SK-N-SH treated with all-trans-retinoic acid at 6 μM for 48 hours (cell line): ENCODE measurements around the gene PFKL.

Experiments used
- ATAC-seq: fragments of 200-7000 bp; cut with Tn5 transposase; 3 replicates; pipeline ENCODE4 v1.9.1; 2020; ENCODE audit warnings: mild to moderate bottlenecking, moderate library complexity
- ARNTL ChIP-seq: fragments of 450-650 bp; formaldehyde crosslinking; IDR thresholded peaks from 2 replicates; pipeline ENCODE4 v1.5.0; 2020; ENCODE audit warnings: low read depth, mild to moderate bottlenecking, moderate library complexity, borderline replicate concordance
- CREB5 ChIP-seq: fragments of 250-450 bp; sonication (Bioruptor Pico); IDR thresholded peaks from 2 replicates; pipeline ENCODE4 v1.5.1; 2020; ENCODE audit warnings: low read depth, mild to moderate bottlenecking, moderate library complexity
- CSDC2 ChIP-seq: fragments of 250-450 bp; sonication (Bioruptor Pico); IDR thresholded peaks from 2 replicates; pipeline ENCODE4 v1.5.0; 2020; ENCODE audit warnings: mild to moderate bottlenecking, moderate library complexity
- CSRNP3 ChIP-seq: fragments of 250-450 bp; sonication (Bioruptor Pico); IDR thresholded peaks from 2 replicates; pipeline ENCODE4 v1.5.1; 2021; ENCODE audit warnings: mild to moderate bottlenecking, moderate library complexity
- GLIS3 ChIP-seq: fragments of 250-450 bp; sonication (Bioruptor Pico); IDR thresholded peaks from 2 replicates; pipeline ENCODE4 v1.5.0; 2020; ENCODE audit warnings: mild to moderate bottlenecking, moderate library complexity
- ISL1 ChIP-seq: fragments of 250-450 bp; sonication (Bioruptor Pico); IDR thresholded peaks from 2 replicates; pipeline ENCODE4 v2.1.2; 2022; ENCODE audit warnings: mild to moderate bottlenecking, moderate library complexity
- PATZ1 ChIP-seq: fragments of 250-450 bp; sonication (Bioruptor Pico); IDR thresholded peaks from 2 replicates; pipeline ENCODE4 v1.8.0; 2020; ENCODE audit warnings: mild to moderate bottlenecking, moderate library complexity, borderline replicate concordance
- PPARA ChIP-seq: fragments of 250-450 bp; sonication (Bioruptor Pico); IDR thresholded peaks from 2 replicates; pipeline ENCODE4 v1.5.0; 2020; ENCODE audit warnings: mild to moderate bottlenecking, borderline replicate concordance
- SNAI2 ChIP-seq: fragments of 250-450 bp; sonication (Bioruptor Pico); IDR thresholded peaks from 2 replicates; pipeline ENCODE4 v1.5.0; 2020; ENCODE audit warnings: mild to moderate bottlenecking, moderate library complexity
- TCF4 ChIP-seq: fragments of 250-450 bp; sonication (Bioruptor Pico); IDR thresholded peaks from 2 replicates; pipeline ENCODE4 v1.8.0; 2021; ENCODE audit warnings: mild to moderate bottlenecking, moderate library complexity, borderline replicate concordance
- TOX ChIP-seq: fragments of 250-450 bp; sonication (Bioruptor Pico); IDR thresholded peaks from 2 replicates; pipeline ENCODE4 v1.8.0; 2021; ENCODE audit warnings: mild to moderate bottlenecking, moderate library complexity, borderline replicate concordance
- ZC3H10 ChIP-seq: fragments of 250-450 bp; sonication (Bioruptor Pico); IDR thresholded peaks from 2 replicates; pipeline ENCODE4 v1.5.1; 2021; ENCODE audit warnings: mild to moderate bottlenecking, moderate library complexity
- ZFP3 ChIP-seq: fragments of 250-450 bp; sonication (Bioruptor Pico); IDR thresholded peaks from 2 replicates; pipeline ENCODE4 v1.5.0; 2020; ENCODE audit warnings: mild to moderate bottlenecking, moderate library complexity
- ZFP30 ChIP-seq: fragments of 450-650 bp; formaldehyde crosslinking; IDR thresholded peaks from 2 replicates; pipeline ENCODE4 v1.5.0; 2022; ENCODE audit warnings: mild to moderate bottlenecking, moderate library complexity
- ZNF70 ChIP-seq: fragments of 450-650 bp; formaldehyde crosslinking; IDR thresholded peaks from 2 replicates; pipeline ENCODE4 v1.5.0; 2020; ENCODE audit warnings: mild to moderate bottlenecking, moderate library complexity
- ZNF8 ChIP-seq: fragments of 450-650 bp; formaldehyde crosslinking; IDR thresholded peaks from 2 replicates; pipeline ENCODE4 v1.5.0; 2020; ENCODE audit warnings: mild to moderate bottlenecking, moderate library complexity
- TF ChIP-seq, protein P1 (sequence below): fragments of 250-450 bp; sonication (Bioruptor Pico); IDR thresholded peaks from 2 replicates; pipeline ENCODE4 v1.5.0; 2020; ENCODE audit warnings: mild to moderate bottlenecking, moderate library complexity
- TF ChIP-seq, protein P2 (sequence below): fragments of 250-450 bp; sonication (Bioruptor Pico); IDR thresholded peaks from 2 replicates; pipeline ENCODE4 v1.8.0; 2021; ENCODE audit warnings: low read depth, mild to moderate bottlenecking, moderate library complexity, borderline replicate concordance

The PFKL gene

DNA sequence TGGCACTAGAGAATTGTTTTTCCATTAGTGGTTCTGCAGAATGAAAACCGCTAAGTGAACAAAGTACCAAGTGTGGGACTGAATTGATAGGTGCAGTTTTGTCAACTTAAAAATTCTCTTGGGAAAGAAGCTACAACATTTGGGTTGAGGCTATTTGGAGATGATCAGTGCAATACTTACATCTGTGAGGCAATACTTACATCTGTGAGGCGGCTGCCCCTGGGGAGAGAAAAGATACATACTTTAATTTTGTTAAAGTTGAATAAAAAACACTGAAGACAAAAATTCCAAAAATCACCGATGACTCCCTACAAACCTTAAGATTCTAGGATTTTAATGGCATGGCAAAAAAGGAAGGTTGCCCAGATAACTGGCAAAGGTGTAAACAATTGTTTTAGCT is 37.6 kb downstream of the PFKL start:
- ATAC-seq, result no peak
- no peak for TF ChIP-seq ARNTL (CRISPR knock-in tag)

DNA sequence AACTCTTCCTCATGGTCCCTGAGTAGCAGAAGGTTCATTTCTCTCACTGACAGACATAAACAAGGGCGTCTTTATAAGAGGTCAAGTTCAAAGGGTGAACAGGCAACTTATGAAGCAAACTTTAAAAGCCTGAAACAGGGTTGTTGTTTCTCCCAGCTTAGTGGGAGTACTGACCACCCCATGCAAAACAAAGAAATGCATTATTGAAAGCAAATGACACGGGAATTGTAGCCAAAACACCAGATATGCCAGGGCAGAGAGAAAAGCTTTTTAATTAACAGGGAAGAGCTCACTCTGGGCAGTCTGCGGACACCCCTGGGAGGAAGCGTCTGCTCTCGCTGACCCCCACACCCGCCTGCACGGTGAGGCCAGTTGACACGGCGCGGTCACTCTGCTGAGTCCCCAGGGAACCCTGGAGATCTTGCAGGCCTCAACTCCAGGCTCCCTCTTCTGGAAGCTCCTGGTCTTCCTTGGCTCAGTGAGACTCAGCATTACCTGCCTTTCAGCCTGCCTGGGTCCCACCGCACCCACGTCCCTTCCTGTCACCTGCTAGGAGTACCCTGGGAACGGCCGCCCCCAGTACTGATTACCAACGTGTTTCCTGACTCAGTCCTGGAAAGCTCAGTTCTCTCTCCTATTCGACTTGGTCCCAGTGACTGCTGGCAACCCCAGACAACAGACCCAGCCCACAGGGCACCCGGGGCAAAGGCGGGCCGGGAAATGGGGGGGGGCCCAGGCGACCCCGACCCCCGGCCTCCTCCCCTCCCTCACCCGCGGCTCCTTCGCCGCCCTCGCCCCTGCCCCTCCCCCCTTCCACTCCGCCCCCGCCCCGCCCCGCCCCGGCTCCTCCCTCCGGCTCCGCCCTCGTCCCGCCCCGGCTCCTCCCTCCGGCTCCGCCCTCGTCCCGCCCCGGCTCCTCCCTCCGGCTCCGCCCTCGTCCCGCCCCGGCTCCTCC is 38.4 kb downstream of the PFKL start:
- peak; percentile 45 for ATAC-seq
- TF ChIP-seq CSRNP3 (CRISPR knock-in tag) (no peak), ZC3H10 (CRISPR knock-in tag) (no peak), PATZ1 (CRISPR knock-in tag) (no peak), ZFP3 (CRISPR knock-in tag) (no peak), SNAI2 (no peak), ZNF70 (CRISPR knock-in tag) (no peak), GLIS3 (CRISPR knock-in tag) (no peak), ZFP30 (CRISPR knock-in tag) (no peak), CREB5 (CRISPR knock-in tag) (no peak)
- TF ChIP-seq, protein P1, sequence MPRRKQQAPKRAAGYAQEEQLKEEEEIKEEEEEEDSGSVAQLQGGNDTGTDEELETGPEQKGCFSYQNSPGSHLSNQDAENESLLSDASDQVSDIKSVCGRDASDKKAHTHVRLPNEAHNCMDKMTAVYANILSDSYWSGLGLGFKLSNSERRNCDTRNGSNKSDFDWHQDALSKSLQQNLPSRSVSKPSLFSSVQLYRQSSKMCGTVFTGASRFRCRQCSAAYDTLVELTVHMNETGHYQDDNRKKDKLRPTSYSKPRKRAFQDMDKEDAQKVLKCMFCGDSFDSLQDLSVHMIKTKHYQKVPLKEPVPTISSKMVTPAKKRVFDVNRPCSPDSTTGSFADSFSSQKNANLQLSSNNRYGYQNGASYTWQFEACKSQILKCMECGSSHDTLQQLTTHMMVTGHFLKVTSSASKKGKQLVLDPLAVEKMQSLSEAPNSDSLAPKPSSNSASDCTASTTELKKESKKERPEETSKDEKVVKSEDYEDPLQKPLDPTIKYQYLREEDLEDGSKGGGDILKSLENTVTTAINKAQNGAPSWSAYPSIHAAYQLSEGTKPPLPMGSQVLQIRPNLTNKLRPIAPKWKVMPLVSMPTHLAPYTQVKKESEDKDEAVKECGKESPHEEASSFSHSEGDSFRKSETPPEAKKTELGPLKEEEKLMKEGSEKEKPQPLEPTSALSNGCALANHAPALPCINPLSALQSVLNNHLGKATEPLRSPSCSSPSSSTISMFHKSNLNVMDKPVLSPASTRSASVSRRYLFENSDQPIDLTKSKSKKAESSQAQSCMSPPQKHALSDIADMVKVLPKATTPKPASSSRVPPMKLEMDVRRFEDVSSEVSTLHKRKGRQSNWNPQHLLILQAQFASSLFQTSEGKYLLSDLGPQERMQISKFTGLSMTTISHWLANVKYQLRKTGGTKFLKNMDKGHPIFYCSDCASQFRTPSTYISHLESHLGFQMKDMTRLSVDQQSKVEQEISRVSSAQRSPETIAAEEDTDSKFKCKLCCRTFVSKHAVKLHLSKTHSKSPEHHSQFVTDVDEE (CRISPR knock-in tag), result no peak

DNA sequence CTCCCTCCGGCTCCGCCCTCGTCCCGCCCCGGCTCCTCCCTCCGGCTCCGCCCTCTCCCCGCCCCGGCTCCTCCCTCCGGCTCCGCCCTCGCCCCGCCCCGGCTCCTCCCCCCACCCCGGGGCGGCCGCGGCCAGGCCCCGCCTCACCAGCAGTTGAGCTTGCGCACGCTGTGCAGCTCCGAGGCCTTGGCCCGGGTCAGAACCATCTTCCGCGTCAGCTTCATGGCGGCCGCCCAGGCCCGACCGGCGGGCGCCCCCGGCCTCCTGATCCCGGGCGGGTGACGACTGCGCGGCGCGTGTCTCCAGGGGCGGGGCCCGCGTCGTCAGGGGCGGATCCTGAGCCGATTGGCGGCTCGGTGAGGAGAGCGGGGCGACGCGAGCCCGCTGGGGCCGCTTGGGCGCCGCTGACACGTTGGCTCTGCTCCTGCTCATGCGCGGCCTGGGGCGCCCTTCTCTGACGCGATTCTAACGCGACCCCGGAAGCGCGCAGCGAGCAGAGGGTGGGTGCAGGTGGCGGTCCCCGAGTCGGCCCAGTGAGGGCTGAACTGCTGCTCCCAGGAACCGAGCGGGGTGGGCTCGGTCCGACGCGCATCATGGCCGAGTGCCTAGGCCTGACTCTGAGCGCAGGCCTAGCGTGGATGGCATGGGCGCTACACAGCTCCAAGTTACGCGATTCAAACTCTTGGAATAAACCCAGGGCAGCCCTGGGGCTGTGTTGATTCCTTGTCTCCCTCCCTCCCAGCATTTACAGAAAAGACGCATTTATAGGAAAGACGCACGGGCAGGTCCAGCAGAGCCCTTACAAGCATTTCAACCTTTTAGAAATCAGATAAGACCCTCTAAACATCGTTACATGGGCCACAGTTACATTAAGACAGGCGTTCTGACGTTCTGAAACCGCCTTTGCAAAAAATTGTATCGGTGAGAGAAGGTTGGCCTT is 39.4 kb downstream of the PFKL start, which contains the start of gene CFAP410:
Gene CFAP410 (minus strand): TSS at position 420 of the 940 bp plus-strand sequence. CDS start 196 bp downstream, at position 224.
- ATAC-seq, result peak; percentile 92
- TF ChIP-seq, protein P2, sequence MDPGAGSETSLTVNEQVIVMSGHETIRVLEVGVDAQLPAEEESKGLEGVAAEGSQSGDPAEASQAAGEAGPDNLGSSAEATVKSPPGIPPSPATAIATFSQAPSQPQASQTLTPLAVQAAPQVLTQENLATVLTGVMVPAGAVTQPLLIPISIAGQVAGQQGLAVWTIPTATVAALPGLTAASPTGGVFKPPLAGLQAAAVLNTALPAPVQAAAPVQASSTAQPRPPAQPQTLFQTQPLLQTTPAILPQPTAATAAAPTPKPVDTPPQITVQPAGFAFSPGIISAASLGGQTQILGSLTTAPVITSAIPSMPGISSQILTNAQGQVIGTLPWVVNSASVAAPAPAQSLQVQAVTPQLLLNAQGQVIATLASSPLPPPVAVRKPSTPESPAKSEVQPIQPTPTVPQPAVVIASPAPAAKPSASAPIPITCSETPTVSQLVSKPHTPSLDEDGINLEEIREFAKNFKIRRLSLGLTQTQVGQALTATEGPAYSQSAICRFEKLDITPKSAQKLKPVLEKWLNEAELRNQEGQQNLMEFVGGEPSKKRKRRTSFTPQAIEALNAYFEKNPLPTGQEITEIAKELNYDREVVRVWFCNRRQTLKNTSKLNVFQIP (CRISPR knock-in tag), result no peak
- no peak for TF ChIP-seq ISL1 (CRISPR knock-in tag)
- TF ChIP-seq PATZ1 (CRISPR knock-in tag), result no peak
- no peak for TF ChIP-seq CSDC2
- TF ChIP-seq, protein P1 (CRISPR knock-in tag), result no peak
- no peak for TF ChIP-seq TCF4 (CRISPR knock-in tag)
- TF ChIP-seq ZNF8, result no peak
- no peak for TF ChIP-seq ZC3H10 (CRISPR knock-in tag)
- TF ChIP-seq SNAI2, result no peak
- no peak for TF ChIP-seq TOX
- TF ChIP-seq ZFP30 (CRISPR knock-in tag), result no peak
- no peak for TF ChIP-seq CREB5 (CRISPR knock-in tag)
- no peak for TF ChIP-seq PPARA (CRISPR knock-in tag)
- no peak for TF ChIP-seq ZNF70 (CRISPR knock-in tag)
